ENCODE measurements around the gene VMAC. TPM values are rescaled to one million over a fixed set of nuclear protein-coding genes. Genes with fewer than 3 reads are reported as not detected.

The VMAC gene
- total and polyA plus RNA-seq, 9 of the 15 experiments (the other 6 are each of a cell fraction or from before 2014, with no cell fraction given): 0.03 to 3.4 (median 1.1) TPM

GRCh38 chr19:5893907-5894703, 10.6 kb upstream of the VMAC start (continued):
- TF ChIP-seq MLLT1 (IDR thresholded peaks at IDR 0.05) (no peak), TCF3 (CRISPR knock-in tag; IDR thresholded peaks at IDR 0.05) (peak; percentile 79), HNRNPK (IDR thresholded peaks at IDR 0.05; ENCODE audit: low read depth, low read length, poor library complexity, severe bottlenecking) (no peak), ZNF398 (CRISPR knock-in tag; IDR thresholded peaks at IDR 0.05) (no peak), PHF21A (IDR thresholded peaks at IDR 0.05; ENCODE audit: borderline replicate concordance, low read depth) (no peak), PHTF2 (CRISPR knock-in tag; IDR thresholded peaks at IDR 0.05) (no peak), KLF6 (CRISPR knock-in tag; IDR thresholded peaks at IDR 0.05; ENCODE audit: borderline replicate concordance) (no peak), NFXL1 (CRISPR knock-in tag; IDR thresholded peaks at IDR 0.05) (no peak), E2F1 (CRISPR knock-in tag; IDR thresholded peaks at IDR 0.05) (no peak), CXXC5 (CRISPR knock-in tag; IDR thresholded peaks at IDR 0.05) (peak; percentile 41), HMBOX1 (IDR thresholded peaks at IDR 0.05) (no peak), L3MBTL2 (IDR thresholded peaks at IDR 0.05) (no peak), ZNF133 (CRISPR knock-in tag; IDR thresholded peaks at IDR 0.05) (no peak), AFF4 (CRISPR knock-in tag; IDR thresholded peaks at IDR 0.05) (no peak), ZBTB26 (CRISPR knock-in tag; IDR thresholded peaks at IDR 0.05) (no peak), TRIM28 (IDR thresholded peaks at IDR 0.05) (no peak), ZNF76 (CRISPR knock-in tag; IDR thresholded peaks at IDR 0.05; ENCODE audit: borderline replicate concordance) (no peak)
